ENCODE data around the gene SPTB.

- TF ChIP-seq CTCF (IDR thresholded peaks at IDR 0.05) (no peak), POLR2AphosphoS5 (IDR thresholded peaks at IDR 0.05) (peak in 2 of 4 donors; percentile 4 to 43)
Measured at GRCh38 chr14:64755781-64756221, 123.9 kb downstream of the SPTB start.

Data from sigmoid colon (tissue), 4 donors.